DND-41 (cell line): ENCODE results near the gene MAU2.

Experiments used
- ATAC-seq: fragments of 200-7000 bp; cut with Tn5 transposase; 3 replicates; pipeline ENCODE4 v1.9.1; 2021; ENCODE audit warnings: low read depth; ENCODE audit not compliant: insufficient read depth
- DNase-seq: peaks from one replicate; pipeline ENCODE4 v3.0.0-alpha.2; 2020
- H2AFZ ChIP-seq: 2 replicates; pipeline ENCODE4 v1.6.0; 2012; ENCODE audit warnings: low read depth, low read length
- H3K27ac ChIP-seq: 2 replicates; pipeline ENCODE4 v1.5.1; 2012; ENCODE audit warnings: low read length, inconsistent platforms
- H3K27me3 ChIP-seq: fragments of 200-600 bp; sonication (generic); 2 replicates; pipeline ENCODE4 v1.6.0; 2012; ENCODE audit warnings: low read length, mild to moderate bottlenecking, inconsistent platforms; ENCODE audit not compliant: insufficient read depth, poor library complexity
- H3K36me3 ChIP-seq: 2 replicates; pipeline ENCODE4 v1.5.1; 2012; ENCODE audit warnings: low read length, inconsistent platforms; ENCODE audit not compliant: insufficient read depth
- H3K4me1 ChIP-seq: 2 replicates; pipeline ENCODE4 v1.5.1; 2012; ENCODE audit warnings: mild to moderate bottlenecking, low read length; ENCODE audit not compliant: insufficient read depth
- H3K4me2 ChIP-seq: 2 replicates; pipeline ENCODE4 v1.6.0; 2012; ENCODE audit warnings: mild to moderate bottlenecking, moderate library complexity, low read length, inconsistent platforms; ENCODE audit not compliant: insufficient read depth
- H3K4me3 ChIP-seq, 2 experiments: fragments of 200-600 bp in 1 of 2; shearing (Covaris generic) in 1 of 2; 2 replicates each; pipeline ENCODE4 v1.5.1; 2012 to 2016; ENCODE audit warnings: inconsistent platforms in 2 of 2, low read length in 2 of 2, mild to moderate bottlenecking in 2 of 2, low read depth in 1 of 2, moderate library complexity in 1 of 2
- H3K79me2 ChIP-seq: 2 replicates; pipeline ENCODE4 v1.6.0; 2012; ENCODE audit warnings: low read length, inconsistent platforms; ENCODE audit not compliant: insufficient read depth
- H3K9ac ChIP-seq: 2 replicates; pipeline ENCODE4 v1.6.0; 2012; ENCODE audit warnings: low read depth, mild to moderate bottlenecking, inconsistent platforms, low read length, moderate library complexity
- H3K9me3 ChIP-seq: 2 replicates; pipeline ENCODE4 v1.5.1; 2012; ENCODE audit warnings: low read length, moderate library complexity, mild to moderate bottlenecking, inconsistent platforms; ENCODE audit not compliant: insufficient read depth, severe bottlenecking
- H4K20me1 ChIP-seq: 2 replicates; pipeline ENCODE4 v1.6.0; 2012; ENCODE audit warnings: low read length; ENCODE audit not compliant: insufficient read depth
- EZH2 ChIP-seq: IDR thresholded peaks from 3 replicates; pipeline ENCODE4 v1.6.1; 2012; ENCODE audit warnings: borderline replicate concordance, low read depth, mild to moderate bottlenecking, moderate library complexity, low read length, inconsistent platforms; ENCODE audit not compliant: severe bottlenecking
- TF ChIP-seq, protein P1 (sequence below): IDR thresholded peaks from 2 replicates; pipeline ENCODE4 v1.5.1; 2012; ENCODE audit warnings: borderline replicate concordance, low read length, moderate library complexity, mild to moderate bottlenecking; ENCODE audit not compliant: poor library complexity, severe bottlenecking; ENCODE audit errors: extremely low read depth

MAU2 gene

DNA sequence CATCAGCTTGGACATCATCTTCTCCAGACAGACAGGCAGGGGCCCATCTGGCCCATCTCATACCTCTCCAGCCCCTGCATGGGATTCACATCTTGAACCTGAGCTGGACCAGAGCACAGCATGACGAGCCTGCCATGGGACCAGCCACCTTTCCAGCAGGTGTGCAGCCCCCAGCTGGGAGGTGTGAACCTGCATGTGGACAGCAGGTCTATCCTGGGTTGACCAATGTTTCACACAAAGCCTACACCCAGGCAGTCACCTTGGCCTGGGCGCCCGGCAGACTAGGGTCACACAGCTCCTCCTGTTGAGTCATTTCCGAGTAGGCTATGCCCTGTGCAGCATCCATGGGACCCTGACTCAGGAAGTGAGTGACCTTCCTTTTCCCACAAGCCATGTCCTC is 41.4 kb downstream of the MAU2 start:
- no peaks in the 10 kb centered on the region for H4K20me1 ChIP-seq
- H3K4me1 ChIP-seq = peaks cover 30% of the 10 kb centered on the region
- peaks cover 3% of the 10 kb centered on the region; the same call in 1 of the 2 replicates for H3K36me3 ChIP-seq
- ATAC-seq (no peak), DNase-seq (no peak)
- no peaks in the 10 kb centered on the region for H3K79me2 ChIP-seq
- no peak overlapping the region for H3K4me3 ChIP-seq
- no peak overlapping the region for H3K4me2 ChIP-seq
- H3K9ac ChIP-seq = no peak overlapping the region
- H3K9me3 ChIP-seq = no peaks in the 10 kb centered on the region
- H2AFZ ChIP-seq = no peak overlapping the region
- no peak overlapping the region for H3K27ac ChIP-seq
- H3K27me3 ChIP-seq = no peaks in the 10 kb centered on the region
- TF ChIP-seq EZH2 = no peak
- TF ChIP-seq, protein P1, sequence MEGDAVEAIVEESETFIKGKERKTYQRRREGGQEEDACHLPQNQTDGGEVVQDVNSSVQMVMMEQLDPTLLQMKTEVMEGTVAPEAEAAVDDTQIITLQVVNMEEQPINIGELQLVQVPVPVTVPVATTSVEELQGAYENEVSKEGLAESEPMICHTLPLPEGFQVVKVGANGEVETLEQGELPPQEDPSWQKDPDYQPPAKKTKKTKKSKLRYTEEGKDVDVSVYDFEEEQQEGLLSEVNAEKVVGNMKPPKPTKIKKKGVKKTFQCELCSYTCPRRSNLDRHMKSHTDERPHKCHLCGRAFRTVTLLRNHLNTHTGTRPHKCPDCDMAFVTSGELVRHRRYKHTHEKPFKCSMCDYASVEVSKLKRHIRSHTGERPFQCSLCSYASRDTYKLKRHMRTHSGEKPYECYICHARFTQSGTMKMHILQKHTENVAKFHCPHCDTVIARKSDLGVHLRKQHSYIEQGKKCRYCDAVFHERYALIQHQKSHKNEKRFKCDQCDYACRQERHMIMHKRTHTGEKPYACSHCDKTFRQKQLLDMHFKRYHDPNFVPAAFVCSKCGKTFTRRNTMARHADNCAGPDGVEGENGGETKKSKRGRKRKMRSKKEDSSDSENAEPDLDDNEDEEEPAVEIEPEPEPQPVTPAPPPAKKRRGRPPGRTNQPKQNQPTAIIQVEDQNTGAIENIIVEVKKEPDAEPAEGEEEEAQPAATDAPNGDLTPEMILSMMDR = no peak

DNA sequence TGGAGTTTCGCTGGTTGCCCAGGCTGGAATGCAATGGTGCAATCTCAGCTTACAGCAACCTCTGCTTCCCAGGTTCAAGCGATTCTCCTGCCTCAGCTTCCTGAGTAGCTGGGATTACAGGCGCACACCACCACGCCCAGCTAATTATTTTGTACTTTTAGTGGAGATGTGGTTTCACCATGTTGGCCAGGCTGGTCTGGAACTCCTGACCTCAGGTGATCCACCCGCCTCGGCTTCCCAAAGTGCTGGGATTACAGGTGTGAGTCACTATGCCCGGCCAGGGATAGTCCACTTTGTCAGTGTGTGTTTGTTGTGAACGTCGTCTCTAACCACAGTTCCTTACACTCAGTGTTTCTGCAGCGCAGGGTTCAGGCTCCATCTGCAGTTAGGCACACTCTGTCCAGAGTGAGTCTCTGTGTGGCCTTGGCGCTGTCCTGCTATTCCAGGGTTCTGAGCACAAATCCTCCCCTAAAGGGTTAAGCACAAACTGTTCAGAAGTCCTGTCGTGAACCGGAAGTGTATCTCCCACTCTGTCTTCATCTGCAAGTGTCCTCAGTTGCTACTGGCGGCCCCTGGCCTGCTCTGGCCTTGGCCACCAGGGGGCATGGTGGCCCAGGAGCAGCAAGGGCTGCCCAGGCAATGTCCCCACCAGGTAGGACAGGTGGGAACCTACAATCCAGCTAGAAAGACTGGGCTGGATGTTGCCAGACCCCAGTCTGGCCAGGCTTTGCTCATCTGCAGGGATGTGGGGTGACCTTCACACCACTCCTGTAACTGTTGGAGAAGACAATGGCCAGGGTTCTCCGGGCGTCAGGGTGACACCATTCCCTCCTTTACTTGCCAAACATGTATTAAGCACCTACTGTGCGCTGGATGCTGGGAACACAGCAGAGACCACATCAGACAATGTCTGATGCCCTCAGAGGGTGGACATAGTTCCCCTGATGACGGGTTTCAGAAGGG is 46.1 kb downstream of the MAU2 start:
- Histone ChIP-seq H3K79me2 (no peaks in the 10 kb centered on the region), H3K4me3 (no peak overlapping the region), H3K9ac (no peak overlapping the region), H3K27me3 (no peaks in the 10 kb centered on the region), H3K36me3 (no peaks in the 10 kb centered on the region), H3K9me3 (no peaks in the 10 kb centered on the region), H2AFZ (peak overlapping the region; percentile 54; the same call in 1 of the 2 replicates), H3K4me2 (no peak overlapping the region), H3K4me1 (peaks cover 24% of the 10 kb centered on the region), H3K27ac (no peak overlapping the region), H4K20me1 (no peaks in the 10 kb centered on the region)
- TF ChIP-seq EZH2 = no peak
- TF ChIP-seq, protein P1 = peak; percentile 76
- DNase-seq (peak; percentile 48), ATAC-seq (peak; percentile 48; the same call in 2 of the 3 replicates)

DNA sequence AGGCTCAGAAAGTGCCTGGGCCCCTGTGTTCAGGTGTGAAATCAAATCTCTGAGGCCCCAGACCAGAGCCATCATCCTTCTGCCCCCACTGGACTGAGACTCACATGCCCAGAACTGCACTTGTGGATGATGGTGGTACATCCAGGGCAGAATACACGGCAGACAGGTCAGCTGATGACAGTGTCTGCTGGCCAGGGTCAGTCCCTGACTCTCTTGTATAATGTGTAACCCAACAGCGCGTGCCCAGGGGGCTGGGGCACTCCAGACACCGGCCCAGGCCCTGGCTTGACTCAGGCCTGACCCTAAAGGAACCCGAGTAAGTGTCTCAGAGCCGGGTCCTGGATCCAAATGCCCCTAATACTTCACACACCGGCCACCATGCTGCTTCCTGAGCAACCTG is 47.5 kb downstream of the MAU2 start:
- Histone ChIP-seq H3K79me2 (no peaks in the 10 kb centered on the region), H3K9me3 (no peaks in the 10 kb centered on the region), H3K9ac (no peak overlapping the region), H3K27me3 (no peaks in the 10 kb centered on the region), H4K20me1 (no peaks in the 10 kb centered on the region), H3K27ac (no peak overlapping the region), H3K4me3 (no peak overlapping the region), H2AFZ (no peak overlapping the region), H3K4me2 (no peak overlapping the region), H3K4me1 (peaks cover 24% of the 10 kb centered on the region), H3K36me3 (no peaks in the 10 kb centered on the region)
- TF ChIP-seq, protein P1 = no peak
- TF ChIP-seq EZH2 = no peak
- DNase-seq = no peak
- no peak for ATAC-seq
